Measurements from ENCODE around the gene TECR.
A peak's percentile ranks its signal among the peaks of the same experiment; 100 is the strongest.
"Not testable (repeated sequence)": the region's sequence is repeated elsewhere in the genome, so short reads cannot be mapped to it uniquely, and the experiment has no call there.

Gene TECR

GRCh38 chr19:14529254-14530004 is at the start of gene TECR:
Gene TECR (plus strand): TSS chr19:14529594. CDS start chr19:14529697, 103 bp downstream.
- DNase-seq (ENCODE audit: low read depth), result peak; percentile 100

GRCh38 chr19:14479975-14480699 is 49.3 kb upstream of the TECR start:
- peak; percentile 24 for DNase-seq (ENCODE audit: low read depth)

GRCh38 chr19:14480700-14481079 is 48.7 kb upstream of the TECR start:
- peak; percentile 62 for DNase-seq (ENCODE audit: low read depth)

GRCh38 chr19:14482172-14482941 is 47.0 kb upstream of the TECR start:
- no peak for DNase-seq (ENCODE audit: low read depth)

- DNase-seq (ENCODE audit: low read depth), result no peak
These were observed 41.8 kb upstream of the TECR start for GRCh38 chr19:14487370-14488125.

GRCh38 chr19:14492756-14493337 is 36.5 kb upstream of the TECR start:
- DNase-seq (ENCODE audit: low read depth), result no peak

- DNase-seq (ENCODE audit: low read depth), result no peak
These were observed 35.0 kb upstream of the TECR start for GRCh38 chr19:14494411-14494810.

GRCh38 chr19:14494910-14495671 is 34.3 kb upstream of the TECR start:
- peak; percentile 29 for DNase-seq (ENCODE audit: low read depth)

- DNase-seq (ENCODE audit: low read depth), result no peak
These were observed 33.7 kb upstream of the TECR start for GRCh38 chr19:14495672-14496028.

GRCh38 chr19:14496029-14496833 is 33.2 kb upstream of the TECR start, which contains the start of gene GIPC1:
Gene GIPC1 (minus strand): TSS chr19:14496127. CDS start chr19:14482976, 13,151 bp downstream.
- DNase-seq (ENCODE audit: low read depth), result peak; percentile 98

GRCh38 chr19:14496834-14497227 is 32.6 kb upstream of the TECR start:
- no peak for DNase-seq (ENCODE audit: low read depth)

GRCh38 chr19:14497228-14497921 is 32.0 kb upstream of the TECR start:
- peak; percentile 38 for DNase-seq (ENCODE audit: low read depth)

- peak; percentile 76 for DNase-seq (ENCODE audit: low read depth)
These were observed 26.9 kb upstream of the TECR start for GRCh38 chr19:14502334-14503092.

- DNase-seq (ENCODE audit: low read depth), result no peak
These were observed 26.1 kb upstream of the TECR start for GRCh38 chr19:14503285-14503684.

GRCh38 chr19:14504575-14504974 is 24.8 kb upstream of the TECR start:
- DNase-seq (ENCODE audit: low read depth), result not testable (repeated sequence)

GRCh38 chr19:14505488-14506239 is 23.7 kb upstream of the TECR start:
- DNase-seq (ENCODE audit: low read depth), result peak; percentile 98

GRCh38 chr19:14507704-14508542 is 21.5 kb upstream of the TECR start:
- peak; percentile 92 for DNase-seq (ENCODE audit: low read depth)
